B cell (primary cell): ENCODE measurements around the gene USP28. TPM values are rescaled to one million over a fixed set of nuclear protein-coding genes. Genes with fewer than 3 reads are reported as not detected.

ENCODE experiments used
- ATAC-seq: fragments of 200-7000 bp; cut with Tn5 transposase; one replicate; pipeline ENCODE4 v1.10.0; 2021; ENCODE audit warnings: low read depth, mild to moderate bottlenecking, moderate number of reproducible peaks, moderate library complexity
- CTCF ChIA-PET: fragments of 350-600 bp; sonication (Branson Sonifier 250); formaldehyde crosslinking; loops from one replicate; lab custom pipeline; 2021; ENCODE audit warnings: antibody characterized with exemption, inconsistent platforms; lab: Charles Lee
- POLR2A ChIA-PET: fragments of 350-600 bp; sonication (Branson Sonifier 250); formaldehyde crosslinking; loops from one replicate; lab custom pipeline; 2021; ENCODE audit warnings: antibody characterized with exemption; lab: Charles Lee
- DNase-seq: peaks from one replicate; pipeline ENCODE4 v3.0.0; 2013
- H2AFZ ChIP-seq: 2 replicates; pipeline ENCODE4 v1.6.1; 2012; ENCODE audit warnings: mild to moderate bottlenecking, low read depth, low read length; ENCODE audit not compliant: insufficient read depth, poor library complexity, severe bottlenecking
- H3K27ac ChIP-seq, 2 donors: 1 replicate in 1 of 2; 2 replicates in 1 of 2; pipeline ENCODE4 v1.5.1; 2012 to 2013; ENCODE audit warnings: low read length in 2 of 2, mild to moderate bottlenecking in 2 of 2, moderate library complexity in 1 of 2
- H3K27me3 ChIP-seq, 4 experiments: fragments of 200-600 bp in 1 of 4; sonication (generic) in 1 of 4; replicated peaks in 1 of 4; 1 replicate in 2 of 4; 2 replicates in 2 of 4; pipeline versions ENCODE4 v1.6.1 to v1.7.0; 2013 to 2016; ENCODE audit warnings: low read length in 3 of 4, mild to moderate bottlenecking in 2 of 4, mixed read lengths in 1 of 4, moderate library complexity in 1 of 4; ENCODE audit not compliant: insufficient read depth in 4 of 4, control insufficient read depth in 3 of 4; ENCODE audit errors: control extremely low read depth in 1 of 4
- H3K36me3 ChIP-seq, 2 experiments: replicated peaks in 1 of 2; 1 replicate in 1 of 2; 2 replicates in 1 of 2; pipeline versions ENCODE4 v1.6.1 to v1.7.1; 2013; ENCODE audit warnings: low read length in 1 of 2; ENCODE audit not compliant: insufficient read depth in 2 of 2, control insufficient read depth in 1 of 2; ENCODE audit errors: control extremely low read depth in 1 of 2, extremely low read depth in 1 of 2
- H3K4me1 ChIP-seq, 2 donors: fragments of 200-600 bp in 1 of 2; sonication (generic) in 1 of 2; 1 replicate in 1 of 2; 2 replicates in 1 of 2; pipeline versions ENCODE4 v1.5.1 to v1.6.1; 2013 to 2017; ENCODE audit warnings: low read length in 2 of 2; ENCODE audit not compliant: control insufficient read depth in 2 of 2, insufficient read depth in 2 of 2
- H3K4me2 ChIP-seq: replicated peaks from 2 replicates; pipeline ENCODE3; 2012; ENCODE audit warnings: mild to moderate bottlenecking, low read depth, low read length; ENCODE audit not compliant: poor library complexity, severe bottlenecking
- H3K4me3 ChIP-seq, 5 experiments: fragments of 200-600 bp in 1 of 5; sonication (generic) in 1 of 5; 1 replicate in 3 of 5; 2 replicates in 2 of 5; pipeline versions ENCODE4 v1.5.1 to v1.7.0; 2011 to 2016; ENCODE audit warnings: low read length in 4 of 5, mild to moderate bottlenecking in 4 of 5, low read depth in 2 of 5, control low read depth in 1 of 5, moderate library complexity in 1 of 5; ENCODE audit not compliant: insufficient read depth in 1 of 5; ENCODE audit errors: control extremely low read depth in 1 of 5, extremely low read depth in 1 of 5
- H3K79me2 ChIP-seq: fragments of 200-600 bp; sonication (generic); one replicate; pipeline ENCODE4 v1.6.0; 2016; ENCODE audit warnings: low read length; ENCODE audit not compliant: control insufficient read depth, insufficient read depth
- H3K9ac ChIP-seq: fragments of 200-600 bp; sonication (generic); 2 replicates; pipeline ENCODE4 v1.6.1; 2017; ENCODE audit warnings: mild to moderate bottlenecking, low read length, moderate library complexity
- H3K9me3 ChIP-seq, 3 donors: one replicate each; pipeline versions ENCODE4 v1.6.1 to v1.7.1; 2013; ENCODE audit warnings: low read length in 2 of 3; ENCODE audit not compliant: control insufficient read depth in 2 of 3, insufficient read depth in 1 of 3; ENCODE audit errors: control extremely low read depth in 1 of 3
- H4K20me1 ChIP-seq: 2 replicates; pipeline ENCODE4 v1.6.0; 2012; ENCODE audit warnings: mild to moderate bottlenecking, low read length; ENCODE audit not compliant: insufficient read depth, control insufficient read depth, poor library complexity, severe bottlenecking
- H3K27ac Mint-ChIP-seq: one replicate; pipeline ENCODE4 v1.8.0; 2021; ENCODE audit warnings: mixed read lengths
- H3K27me3 Mint-ChIP-seq: one replicate; pipeline ENCODE4 v1.8.0; 2021; ENCODE audit warnings: mixed read lengths
- H3K4me1 Mint-ChIP-seq: one replicate; pipeline ENCODE4 v1.8.0; 2021; ENCODE audit warnings: mixed read lengths
- H3K4me3 Mint-ChIP-seq: one replicate; pipeline ENCODE4 v1.8.0; 2021; ENCODE audit warnings: mixed read lengths
- H3K9me3 Mint-ChIP-seq: one replicate; pipeline ENCODE4 v1.8.0; 2022; ENCODE audit warnings: mixed read lengths; ENCODE audit not compliant: insufficient read depth
- EZH2 ChIP-seq: IDR thresholded peaks from 2 replicates; pipeline ENCODE4 v1.6.1; 2012; ENCODE audit warnings: borderline replicate concordance, low read depth, mild to moderate bottlenecking, moderate library complexity, low read length; ENCODE audit not compliant: insufficient read depth, poor library complexity, severe bottlenecking
- WGBS: methylation state at CpG from one replicate; pipeline ENCODE4 v1.1.5; 2013; ENCODE audit warnings: missing lambda C conversion rate; ENCODE audit not compliant: insufficient coverage; 5-methylcytosine and 5-hydroxymethylcytosine counted together
- intact Hi-C: fragments of 100-400 bp; cut with micrococcal nuclease; formaldehyde crosslinking; loops from one replicate; pipeline ENCODE4 v1.10.0; 2022
- polyA plus RNA-seq: library from polyadenylated mRNA; depleted of rRNA; stranded (reverse); fragments of >200 nt; gene quantifications from 2 replicates; pipeline ENCODE4 v1.2.3, GENCODE V29; 2012
- total RNA-seq, 2 donors: library from RNA; stranded (reverse); fragments of 120-200 nt in 1 of 2; gene quantifications; 1 replicate in 1 of 2; 2 replicates in 1 of 2; pipeline versions ENCODE4 v1.2.3 to v1.2.4, GENCODE V29; 2013 to 2022
- TF ChIP-seq, protein P1 (sequence below): fragments of 200-600 bp; IDR thresholded peaks from one replicate; pipeline ENCODE4 v1.8.0; 2022; ENCODE audit warnings: antibody characterized with exemption, mild to moderate bottlenecking

The USP28 gene
- total and polyA plus RNA-seq, 2 donors (not counting 1 experiment from before 2014, with no cell fraction given), result 78.0 to 104 TPM

DNA sequence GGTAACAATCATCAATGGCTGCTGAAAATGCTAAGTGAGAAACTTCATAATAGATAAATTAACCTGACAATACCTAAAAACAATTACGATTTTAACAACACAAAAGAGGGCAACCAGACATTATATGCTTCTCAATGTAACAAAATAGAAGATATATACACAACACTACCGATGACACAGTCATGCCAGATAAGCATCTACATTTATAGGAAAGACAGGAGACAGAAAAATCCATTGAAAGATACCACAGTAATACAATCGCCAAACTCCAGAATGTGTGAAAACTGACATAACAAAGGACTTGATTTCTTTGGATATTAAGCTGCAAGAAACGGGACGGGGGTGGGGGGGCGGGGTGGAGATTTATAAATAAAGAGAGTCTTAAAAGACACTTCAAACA, 28.3 kb downstream of the USP28 start:
- Histone ChIP-seq H3K4me3 (no peak overlapping the region), H3K9ac (no peak overlapping the region), H2AFZ (no peak overlapping the region), H3K9me3 (no peaks in the 10 kb centered on the region), H3K27me3 (no peaks in the 10 kb centered on the region), H3K4me2 (no peak overlapping the region), H3K79me2 (peaks cover 17% of the 10 kb centered on the region), H3K36me3 (peaks cover 4 to 43% of the 10 kb centered on the region in 2 experiments), H4K20me1 (no peaks in the 10 kb centered on the region), H3K27ac (no peak overlapping the region), H3K4me1 (peaks cover 7 to 10% of the 10 kb centered on the region in 2 donors)
- peaks cover 3% of the 10 kb centered on the region for H3K9me3 Mint-ChIP-seq
- no peak overlapping the region for H3K4me3 Mint-ChIP-seq
- no peak for TF ChIP-seq EZH2
- TF ChIP-seq, protein P1, sequence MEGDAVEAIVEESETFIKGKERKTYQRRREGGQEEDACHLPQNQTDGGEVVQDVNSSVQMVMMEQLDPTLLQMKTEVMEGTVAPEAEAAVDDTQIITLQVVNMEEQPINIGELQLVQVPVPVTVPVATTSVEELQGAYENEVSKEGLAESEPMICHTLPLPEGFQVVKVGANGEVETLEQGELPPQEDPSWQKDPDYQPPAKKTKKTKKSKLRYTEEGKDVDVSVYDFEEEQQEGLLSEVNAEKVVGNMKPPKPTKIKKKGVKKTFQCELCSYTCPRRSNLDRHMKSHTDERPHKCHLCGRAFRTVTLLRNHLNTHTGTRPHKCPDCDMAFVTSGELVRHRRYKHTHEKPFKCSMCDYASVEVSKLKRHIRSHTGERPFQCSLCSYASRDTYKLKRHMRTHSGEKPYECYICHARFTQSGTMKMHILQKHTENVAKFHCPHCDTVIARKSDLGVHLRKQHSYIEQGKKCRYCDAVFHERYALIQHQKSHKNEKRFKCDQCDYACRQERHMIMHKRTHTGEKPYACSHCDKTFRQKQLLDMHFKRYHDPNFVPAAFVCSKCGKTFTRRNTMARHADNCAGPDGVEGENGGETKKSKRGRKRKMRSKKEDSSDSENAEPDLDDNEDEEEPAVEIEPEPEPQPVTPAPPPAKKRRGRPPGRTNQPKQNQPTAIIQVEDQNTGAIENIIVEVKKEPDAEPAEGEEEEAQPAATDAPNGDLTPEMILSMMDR, result no peak
- no peak for DNase-seq
- intact Hi-C loops, result no loop called here
- CTCF ChIA-PET, result no interaction called here
- WGBS, result no CpG with 5 or more reads among the region's 6 CpGs
- POLR2A ChIA-PET, result no interaction called here
- H3K27me3 Mint-ChIP-seq, result no peaks in the 10 kb centered on the region
- peak overlapping the region; percentile 5 for H3K27ac Mint-ChIP-seq
- H3K4me1 Mint-ChIP-seq, result peaks cover 25% of the 10 kb centered on the region
- no peak for ATAC-seq

DNA sequence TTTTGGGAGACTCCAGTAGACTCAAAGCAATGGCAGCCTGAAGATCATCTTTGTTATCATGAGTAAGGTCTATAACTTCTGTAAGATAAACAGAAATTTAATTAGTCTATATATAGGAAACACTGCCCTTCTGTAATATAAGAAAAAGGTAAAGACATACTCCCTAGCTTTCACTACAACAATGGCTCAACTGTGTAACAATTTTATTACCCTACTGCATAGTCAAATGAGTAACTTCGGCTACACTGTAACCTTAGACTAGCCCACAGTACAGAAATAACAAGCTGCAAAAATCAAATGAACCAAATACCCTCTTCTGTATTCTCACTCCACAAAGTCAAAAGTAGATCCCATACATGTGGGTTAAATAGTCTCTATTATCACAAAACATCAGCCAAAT, 33.7 kb downstream of the USP28 start:
- ChIA-PET POLR2A (interaction anchor here (0.6 kb wide), 1 partner anchor 32 kb away, joined by 7 read pairs; no protein-coding TSS in a partner anchor), CTCF (interaction anchor here (0.5 to 2.0 kb wide), 5 partner anchors 10 to 83 kb away, joined by 3 to 4 read pairs (median 3); no protein-coding TSS in a partner anchor)
- WGBS, result no CpG with 5 or more reads among the region's 1 CpG
- Histone ChIP-seq H3K4me1 (peaks cover 39 to 43% of the 10 kb centered on the region in 2 donors), H3K79me2 (peaks cover 53% of the 10 kb centered on the region), H2AFZ (peak overlapping the region; percentile 23), H3K9ac (peak overlapping the region; percentile 48), H3K4me2 (peak overlapping the region; percentile 77), H3K4me3 (peak overlapping the region in 3 of 5 experiments; percentile 13 to 52 (median 24)), H3K9me3 (peaks cover 0 to 5% (median 0%) of the 10 kb centered on the region in 3 donors), H3K27me3 (no peaks in the 10 kb centered on the region), H4K20me1 (no peaks in the 10 kb centered on the region), H3K27ac (peak overlapping the region; percentile 92), H3K36me3 (peaks cover 8 to 26% of the 10 kb centered on the region in 2 experiments)
- H3K27me3 Mint-ChIP-seq, result no peaks in the 10 kb centered on the region
- intact Hi-C loops, result loop anchor here (5.0 kb wide), 1 partner anchor 34 kb away; no protein-coding TSS in a partner anchor
- peaks cover 31% of the 10 kb centered on the region for H3K4me1 Mint-ChIP-seq
- H3K4me3 Mint-ChIP-seq, result peak overlapping the region; percentile 75
- no peak for DNase-seq
- TF ChIP-seq, protein P1, result no peak
- no peak for TF ChIP-seq EZH2
- H3K9me3 Mint-ChIP-seq, result no peaks in the 10 kb centered on the region
- no peak for ATAC-seq
- peak overlapping the region; percentile 57 for H3K27ac Mint-ChIP-seq
